Skin epidermis (tissue), 12 donors: ENCODE measurements around the gene PDGFRB.

Experiments
- H3K27ac ChIP-seq, 21 experiments: fragments of 200-600 bp; sonication (generic) in 11 of 21; one replicate each; pipeline ENCODE4 v1.5.0; 2020; ENCODE audit warnings: mild to moderate bottlenecking in 3 of 21, inconsistent platforms in 2 of 21, moderate library complexity in 2 of 21
- H3K4me3 ChIP-seq, 7 experiments: fragments of 200-600 bp; sonication (generic) in 2 of 7; one replicate each; pipeline ENCODE4 v1.5.0; 2020; ENCODE audit warnings: inconsistent platforms in 2 of 7, mild to moderate bottlenecking in 2 of 7, moderate library complexity in 1 of 7

Gene PDGFRB

GRCh38 chr5:150107909-150108447 lies 47.7 kb downstream of the PDGFRB start:
- Histone ChIP-seq H3K4me3 (no peak overlapping the region), H3K27ac (peak overlapping the region in 16 of 21 experiments; percentile 2 to 73 (median 42))

- peak overlapping the region in 7 of 21 experiments; percentile 4 to 73 (median 20) for H3K27ac ChIP-seq
Observed at GRCh38 chr5:150106674-150107426, 48.8 kb downstream of the PDGFRB start.

GRCh38 chr5:150105928-150106615 lies 49.6 kb downstream of the PDGFRB start:
- peak overlapping the region in 4 of 21 experiments; percentile 20 to 72 (median 31) for H3K27ac ChIP-seq

More at GRCh38 chr5:150106674-150107426, 48.8 kb downstream of the PDGFRB start:
- H3K4me3 ChIP-seq: no peak overlapping the region

GRCh38 chr5:150104550-150104870 lies 51.1 kb downstream of the PDGFRB start:
- Histone ChIP-seq H3K27ac (no peak overlapping the region), H3K4me3 (no peak overlapping the region)

More at GRCh38 chr5:150105928-150106615, 49.6 kb downstream of the PDGFRB start:
- no peak overlapping the region for H3K4me3 ChIP-seq

GRCh38 chr5:150103678-150104549 lies 51.7 kb downstream of the PDGFRB start:
- Histone ChIP-seq H3K4me3 (no peak overlapping the region), H3K27ac (no peak overlapping the region)

- Histone ChIP-seq H3K27ac (no peak overlapping the region), H3K4me3 (no peak overlapping the region)
Observed at GRCh38 chr5:150101023-150101422, 54.6 kb downstream of the PDGFRB start.

GRCh38 chr5:150097152-150097551 lies 58.5 kb downstream of the PDGFRB start:
- Histone ChIP-seq H3K4me3 (no peak overlapping the region), H3K27ac (no peak overlapping the region)

- H3K27ac ChIP-seq: no peak overlapping the region
- H3K4me3 ChIP-seq: no peak overlapping the region
Observed at GRCh38 chr5:150092159-150092787, 63.4 kb downstream of the PDGFRB start.

- Histone ChIP-seq H3K27ac (peak within 1 kb of the TSS in 12 of 21 experiments; percentile 11 to 82 (median 46)), H3K4me3 (peak within 1 kb of the TSS; percentile 2 to 28 (median 24))
Observed at GRCh38 chr5:150085950-150086715, 69.5 kb downstream of the PDGFRB start, which contains the start of gene CSF1R. Gene CSF1R (minus strand): TSS chr5:150086554. CDS start chr5:150086427, 127 bp downstream.

GRCh38 chr5:150085191-150085912 lies 70.3 kb downstream of the PDGFRB start:
- H3K27ac ChIP-seq: peak overlapping the region in 12 of 21 experiments; percentile 11 to 82 (median 40)

GRCh38 chr5:150084754-150085153 lies 70.9 kb downstream of the PDGFRB start:
- Histone ChIP-seq H3K27ac (peak overlapping the region in 7 of 21 experiments; percentile 5 to 70 (median 36)), H3K4me3 (peak overlapping the region in 4 of 7 experiments; percentile 5 to 28 (median 26))

More at GRCh38 chr5:150085191-150085912, 70.3 kb downstream of the PDGFRB start:
- H3K4me3 ChIP-seq: peak overlapping the region; percentile 2 to 28 (median 24)

- peak overlapping the region in 2 of 7 experiments; percentile 8 to 15 for H3K4me3 ChIP-seq
- H3K27ac ChIP-seq: peak overlapping the region in 14 of 21 experiments; percentile 5 to 74 (median 34)
Observed at GRCh38 chr5:150082889-150083288, 72.8 kb downstream of the PDGFRB start.

GRCh38 chr5:150082374-150082773 lies 73.3 kb downstream of the PDGFRB start:
- peak overlapping the region in 14 of 21 experiments; percentile 5 to 74 (median 36) for H3K27ac ChIP-seq
- peak overlapping the region in 1 of 7 experiments; percentile 15 for H3K4me3 ChIP-seq

GRCh38 chr5:150081541-150082283 lies 73.9 kb downstream of the PDGFRB start:
- H3K4me3 ChIP-seq: no peak overlapping the region
- peak overlapping the region in 13 of 21 experiments; percentile 5 to 74 (median 37) for H3K27ac ChIP-seq

GRCh38 chr5:150080696-150081435 lies 74.8 kb downstream of the PDGFRB start:
- Histone ChIP-seq H3K27ac (peak overlapping the region in 3 of 21 experiments; percentile 42 to 68 (median 44)), H3K4me3 (no peak overlapping the region)

- Histone ChIP-seq H3K27ac (no peak overlapping the region), H3K4me3 (no peak overlapping the region)
Observed at GRCh38 chr5:150079909-150080461, 75.7 kb downstream of the PDGFRB start.
